HG02840 (cell line): ENCODE measurements around the gene CCDC183.
"Not testable (repeated sequence)": the region's sequence is repeated elsewhere in the genome, so short reads cannot be mapped to it uniquely, and the experiment has no call there.

Experiments used
- ATAC-seq: cut with Tn5 transposase; IDR thresholded peaks from one replicate; pipeline ENCODE4 v1.9.1; 2021; ENCODE audit warnings: mild to moderate bottlenecking, moderate library complexity, moderate number of reproducible peaks; ENCODE audit not compliant: unreplicated experiment, low FRiP score

CCDC183 gene

DNA sequence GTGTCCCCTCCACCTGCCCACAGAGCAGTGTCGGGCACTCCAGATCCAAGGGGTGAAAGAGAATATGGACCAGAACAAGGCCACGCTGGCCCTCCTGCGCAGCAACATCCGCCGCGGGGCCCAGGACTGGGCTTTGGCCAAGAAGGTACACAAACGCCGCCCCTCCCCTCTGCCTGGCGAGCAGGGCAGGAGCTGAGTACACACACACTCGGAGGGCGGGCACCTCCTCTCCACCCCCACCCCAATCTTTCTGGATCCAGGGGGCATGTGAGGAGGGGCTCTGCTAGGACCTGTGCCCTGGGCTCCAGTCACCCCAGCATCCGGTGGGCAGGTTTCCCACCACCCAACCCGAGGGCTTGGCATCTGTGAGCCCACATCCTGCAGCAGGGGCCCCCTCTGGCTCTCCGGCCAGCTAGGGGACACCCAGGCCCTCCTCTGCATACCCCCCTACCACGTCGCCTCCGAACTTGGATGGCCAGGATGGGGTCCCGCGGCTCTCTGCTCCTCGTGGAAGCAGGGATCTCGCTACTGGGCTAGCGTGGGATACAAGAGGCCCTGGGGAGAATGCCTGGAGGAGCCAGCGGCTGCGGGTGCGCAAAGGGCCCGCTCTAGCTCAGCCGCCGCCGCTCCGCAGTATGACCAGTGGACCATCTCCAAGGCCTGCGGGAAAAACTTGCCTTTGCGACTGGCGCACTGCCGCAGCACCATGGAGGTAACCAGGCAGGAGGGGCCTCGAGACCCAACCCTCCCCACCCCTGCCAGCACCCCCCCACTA, 3.1 kb downstream of the CCDC183 start:
- no peak for ATAC-seq

DNA sequence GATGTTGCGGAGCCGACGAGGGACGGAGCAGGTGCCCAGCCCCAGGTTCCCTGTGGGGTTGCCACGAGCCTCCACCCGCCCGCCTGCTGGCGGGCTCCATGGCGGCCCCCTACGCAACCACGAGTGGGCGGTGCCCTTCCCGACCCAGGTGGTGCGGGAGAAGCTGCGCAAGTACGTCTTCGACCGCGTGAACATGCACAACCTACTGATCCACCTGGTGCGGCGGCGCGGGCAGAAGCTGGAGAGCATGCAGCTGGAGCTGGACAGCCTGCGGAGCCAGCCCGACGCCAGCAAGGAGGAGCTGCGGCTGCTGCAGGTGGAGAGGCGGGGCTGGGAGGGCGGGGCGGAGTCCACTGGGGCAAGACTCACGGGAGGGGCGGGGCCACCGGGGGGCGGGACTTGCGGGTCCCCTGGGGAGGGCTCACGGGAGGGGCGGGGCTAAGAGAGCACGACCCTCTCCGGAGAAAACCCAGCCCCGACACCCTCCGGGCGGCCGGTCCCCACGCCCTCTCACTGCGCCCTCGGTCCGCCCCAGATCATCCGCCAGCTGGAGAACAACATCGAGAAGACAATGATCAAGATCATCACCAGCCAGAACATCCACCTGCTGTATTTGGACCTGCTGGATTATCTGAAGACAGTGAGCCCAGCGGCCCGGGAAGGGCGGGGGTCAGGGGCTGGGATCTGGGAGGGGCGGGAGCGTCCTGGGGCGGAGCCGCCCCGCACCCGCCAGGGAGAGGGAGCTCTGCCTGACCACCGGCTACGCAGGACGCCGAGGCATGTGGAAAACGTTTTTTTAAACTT, 3.9 kb downstream of the CCDC183 start:
- ATAC-seq, result no peak

DNA sequence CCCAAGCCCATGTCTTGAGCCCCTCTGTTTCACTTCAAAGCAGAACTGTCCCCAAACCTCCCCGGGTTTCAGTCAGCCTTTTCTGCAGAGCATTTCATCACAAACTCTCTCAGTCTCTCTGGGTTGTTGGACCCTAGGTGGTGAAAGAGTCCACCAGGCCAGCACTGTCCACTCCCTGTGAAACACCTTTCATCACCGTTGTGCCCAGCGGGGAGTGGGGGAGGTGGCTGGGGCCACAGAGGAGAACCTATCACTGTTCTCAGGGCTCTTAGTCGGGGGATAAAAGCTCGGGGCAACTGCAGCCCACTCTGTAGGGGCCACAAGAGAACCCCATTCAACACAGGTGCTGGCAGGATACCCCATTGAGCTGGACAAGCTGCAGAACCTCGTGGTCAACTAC, 6.2 kb downstream of the CCDC183 start:
- ATAC-seq, result no peak

DNA sequence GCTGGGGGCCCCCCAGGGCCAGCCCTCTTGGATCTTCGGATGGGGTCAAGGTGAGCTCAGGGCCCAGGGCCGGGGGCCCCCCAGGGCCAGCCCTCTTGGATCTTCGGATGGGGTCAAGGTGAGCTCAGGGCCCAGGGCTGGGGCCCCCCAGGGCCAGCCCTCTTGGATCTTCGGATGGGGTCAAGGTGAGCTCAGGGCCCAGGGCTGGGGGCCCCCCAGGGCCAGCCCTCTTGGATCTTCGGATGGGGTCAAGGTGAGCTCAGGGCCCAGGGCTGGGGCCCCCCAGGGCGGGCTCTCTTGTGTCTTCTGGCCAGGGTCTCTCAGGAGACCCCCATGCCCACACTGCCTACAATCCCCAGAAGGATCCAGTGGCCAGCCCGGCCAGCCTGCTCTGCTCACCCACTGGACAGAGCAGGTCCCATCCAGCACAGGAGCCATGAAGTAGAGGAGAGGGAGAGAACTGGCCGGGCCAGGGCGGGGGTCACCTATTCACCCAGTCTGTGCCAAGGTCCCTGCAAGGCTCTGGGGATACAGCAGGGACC, 6.9 kb downstream of the CCDC183 start:
- ATAC-seq, result not testable (repeated sequence)

DNA sequence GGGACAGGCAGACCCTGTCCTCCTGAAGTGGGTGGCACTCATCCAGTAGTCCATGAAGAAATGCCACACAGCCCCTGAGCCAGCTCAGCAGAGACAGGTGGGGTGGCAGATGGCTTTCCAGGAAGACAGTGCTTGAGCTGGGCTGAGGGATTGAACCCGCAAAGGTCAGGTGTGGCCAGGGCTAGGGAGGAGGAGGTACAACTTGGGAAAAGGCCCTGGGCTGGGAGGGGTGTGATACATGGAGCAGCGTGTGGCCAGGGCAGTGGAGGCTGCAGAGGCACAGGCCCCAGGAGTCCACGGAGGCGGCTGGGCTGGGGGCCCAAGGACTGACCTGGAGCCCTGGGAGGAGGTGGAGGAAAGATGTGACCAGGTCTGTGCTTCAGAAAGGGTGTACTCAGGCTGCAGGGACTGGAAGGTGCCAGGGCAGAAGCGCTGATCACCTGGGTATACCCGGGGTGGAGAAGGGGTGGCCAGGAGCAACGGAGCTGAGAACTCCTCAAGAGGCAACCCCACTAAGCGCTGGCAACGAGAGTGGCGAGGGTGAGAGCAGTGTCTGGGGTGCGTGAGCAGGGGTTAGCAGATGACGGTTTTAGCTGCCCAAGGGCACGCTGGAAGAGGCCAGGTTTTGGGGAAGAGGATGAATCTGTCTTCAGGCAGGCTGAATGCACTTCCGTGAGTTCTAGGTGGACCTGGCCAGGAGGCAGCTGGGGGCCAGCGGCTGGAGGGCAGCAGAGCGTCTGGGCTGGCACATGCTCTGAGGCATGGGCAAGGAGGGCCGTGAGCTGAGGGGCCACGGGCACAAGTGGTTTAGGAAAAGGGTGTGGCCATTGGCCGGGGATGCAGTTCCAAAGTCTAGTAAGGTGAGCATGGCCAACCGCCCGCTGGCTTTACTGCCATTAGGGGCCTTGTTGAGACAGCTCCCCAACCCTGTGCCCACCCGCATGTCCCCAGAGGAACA, 7.7 kb downstream of the CCDC183 start:
- ATAC-seq, result no peak

DNA sequence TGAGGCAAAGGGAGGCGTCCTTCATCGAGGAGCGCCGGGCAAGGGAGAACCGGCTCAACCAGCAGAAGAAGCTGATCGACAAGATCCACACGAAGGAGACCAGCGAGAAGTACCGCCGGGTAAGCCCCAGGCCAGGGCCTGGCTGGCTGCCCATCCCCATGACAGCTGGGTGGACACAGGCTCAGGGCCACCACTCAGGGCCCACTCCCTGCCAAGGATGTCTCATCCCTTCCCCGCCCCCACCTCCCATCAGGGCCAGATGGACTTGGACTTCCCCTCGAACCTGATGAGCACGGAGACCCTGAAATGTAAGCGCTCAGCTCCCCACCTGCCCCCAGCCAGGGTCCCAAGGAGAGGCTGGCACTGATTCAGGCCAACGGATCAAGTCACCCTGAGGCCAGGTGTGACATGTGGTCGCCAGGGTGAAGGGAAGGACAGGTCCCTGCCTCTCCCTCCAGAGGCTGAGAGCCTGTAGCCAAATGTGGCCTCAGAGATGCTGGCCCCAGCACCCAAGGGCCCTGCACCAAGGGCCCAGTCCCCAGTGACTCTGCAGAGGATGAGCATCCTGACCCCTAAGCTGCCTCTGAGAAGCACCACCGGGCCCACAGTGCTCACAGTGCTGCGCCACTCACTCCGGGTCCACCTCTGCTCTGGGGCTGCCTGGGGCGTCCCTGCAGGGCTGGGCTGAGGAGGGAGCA, 8.5 kb downstream of the CCDC183 start:
- ATAC-seq, result no peak

DNA sequence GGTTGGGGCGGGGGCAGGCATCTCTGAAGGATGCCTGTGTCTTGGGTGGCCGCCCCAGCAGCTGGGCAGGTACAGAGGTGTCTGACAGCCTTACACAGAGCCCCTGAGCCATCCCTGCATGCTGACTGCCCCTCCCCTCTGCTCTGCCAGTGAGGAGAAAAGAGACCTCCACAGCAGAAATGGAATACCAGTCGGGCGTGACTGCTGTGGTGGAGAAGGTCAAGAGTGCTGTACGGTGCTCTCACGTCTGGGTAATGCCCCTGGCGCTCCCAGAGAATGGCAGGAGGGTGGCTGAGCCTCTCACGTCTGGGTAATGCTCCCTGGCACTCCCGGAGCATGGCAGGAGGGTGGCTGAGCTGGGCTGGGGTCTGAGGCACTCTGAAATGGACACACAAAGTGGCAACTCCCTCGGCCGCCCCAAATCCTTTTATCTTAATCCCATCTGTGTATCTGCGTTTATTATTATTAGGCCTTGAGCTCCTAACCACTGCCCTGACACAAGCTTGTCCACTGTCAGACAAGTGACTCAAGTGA, 9.1 kb downstream of the CCDC183 start:
- ATAC-seq, result no peak

DNA sequence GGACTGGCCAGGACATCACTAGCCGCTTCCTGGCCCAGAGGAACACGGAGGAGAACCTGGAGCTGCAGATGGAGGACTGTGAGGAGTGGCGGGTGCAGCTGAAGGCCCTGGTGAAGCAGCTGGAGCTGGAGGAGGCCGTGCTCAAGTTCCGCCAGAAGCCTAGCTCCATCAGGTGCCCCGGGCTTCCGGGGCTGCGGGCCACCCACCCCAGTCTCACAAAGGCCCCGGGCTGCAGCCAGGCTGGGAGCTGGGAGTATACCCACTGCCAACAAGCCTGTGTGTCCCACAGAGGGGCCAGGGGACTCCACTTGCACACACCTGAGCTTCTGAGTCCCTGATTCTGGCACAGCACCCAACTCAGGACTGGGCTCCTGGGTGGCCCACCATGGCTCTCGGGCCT, 9.9 kb downstream of the CCDC183 start:
- ATAC-seq, result no peak

DNA sequence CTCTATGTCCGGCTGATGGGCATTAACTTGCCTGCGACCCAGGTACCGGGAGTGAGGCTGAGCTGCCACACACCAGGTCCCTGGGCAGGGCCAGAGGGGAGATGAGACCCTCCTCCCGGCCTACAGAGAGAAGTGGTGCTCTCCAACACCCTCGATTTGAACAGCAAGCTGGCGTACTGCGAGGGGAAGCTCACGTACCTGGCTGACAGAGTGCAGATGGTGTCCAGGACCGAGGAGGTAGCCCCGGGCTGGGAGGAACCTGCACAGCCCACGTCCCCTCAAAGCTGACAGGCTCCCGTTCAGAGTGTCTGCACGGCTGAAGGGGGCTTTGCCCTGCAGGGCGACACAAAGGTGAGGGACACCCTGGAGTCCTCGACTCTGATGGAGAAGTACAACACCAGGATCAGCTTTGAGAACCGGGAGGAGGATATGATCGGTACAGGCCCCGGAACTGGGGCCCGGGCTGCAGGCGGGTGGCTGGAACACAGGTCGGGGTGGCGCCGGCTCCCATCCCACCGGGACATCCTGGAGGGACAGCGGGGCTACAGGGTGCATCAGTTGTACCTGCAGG, 10.6 kb downstream of the CCDC183 start:
- no peak for ATAC-seq

DNA sequence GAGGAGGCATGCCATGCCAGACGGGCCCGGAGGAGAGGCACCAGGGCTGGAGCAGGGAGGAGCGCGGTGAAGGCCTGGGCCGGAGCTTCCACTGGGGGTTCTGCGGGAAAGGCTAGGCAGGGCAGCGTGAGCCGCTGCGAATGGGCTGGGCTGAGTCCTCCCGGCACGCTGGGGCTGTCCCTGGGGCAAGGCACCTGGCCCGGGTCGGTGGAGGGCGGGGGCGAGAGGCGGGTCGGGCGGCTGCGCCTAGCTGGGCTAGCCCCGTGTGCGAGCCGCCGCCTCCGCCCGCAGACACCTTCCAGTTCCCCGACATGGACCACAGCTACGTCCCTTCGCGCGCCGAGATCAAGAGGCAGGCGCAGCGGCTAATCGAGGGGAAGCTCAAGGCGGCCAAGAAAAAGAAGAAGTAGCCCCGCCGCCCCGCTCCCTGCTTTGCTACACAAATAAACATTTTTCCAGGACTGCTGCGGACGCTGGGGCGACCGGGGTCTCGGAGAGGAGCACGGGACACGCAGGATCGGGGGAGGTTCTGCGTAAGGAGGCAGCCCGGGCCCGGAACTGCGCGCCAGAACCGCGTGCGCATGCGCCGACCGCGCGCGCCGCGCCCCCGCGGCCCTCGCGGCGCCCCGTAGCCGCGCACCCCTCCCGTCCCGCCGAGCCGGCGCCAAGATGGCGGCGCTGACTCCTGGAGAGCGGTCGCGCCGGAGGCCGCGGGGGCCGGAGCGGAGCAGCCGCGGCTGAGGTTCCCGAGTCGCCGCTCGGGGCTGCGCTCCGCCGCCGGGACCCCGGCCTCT, 11.3 kb downstream of the CCDC183 start, which contains the start of gene RABL6:
TSS of gene RABL6 (plus strand) at position 668 of the 794 bp plus-strand sequence. CDS start 249 bp downstream, outside the sequence.
- peak; percentile 75 for ATAC-seq

DNA sequence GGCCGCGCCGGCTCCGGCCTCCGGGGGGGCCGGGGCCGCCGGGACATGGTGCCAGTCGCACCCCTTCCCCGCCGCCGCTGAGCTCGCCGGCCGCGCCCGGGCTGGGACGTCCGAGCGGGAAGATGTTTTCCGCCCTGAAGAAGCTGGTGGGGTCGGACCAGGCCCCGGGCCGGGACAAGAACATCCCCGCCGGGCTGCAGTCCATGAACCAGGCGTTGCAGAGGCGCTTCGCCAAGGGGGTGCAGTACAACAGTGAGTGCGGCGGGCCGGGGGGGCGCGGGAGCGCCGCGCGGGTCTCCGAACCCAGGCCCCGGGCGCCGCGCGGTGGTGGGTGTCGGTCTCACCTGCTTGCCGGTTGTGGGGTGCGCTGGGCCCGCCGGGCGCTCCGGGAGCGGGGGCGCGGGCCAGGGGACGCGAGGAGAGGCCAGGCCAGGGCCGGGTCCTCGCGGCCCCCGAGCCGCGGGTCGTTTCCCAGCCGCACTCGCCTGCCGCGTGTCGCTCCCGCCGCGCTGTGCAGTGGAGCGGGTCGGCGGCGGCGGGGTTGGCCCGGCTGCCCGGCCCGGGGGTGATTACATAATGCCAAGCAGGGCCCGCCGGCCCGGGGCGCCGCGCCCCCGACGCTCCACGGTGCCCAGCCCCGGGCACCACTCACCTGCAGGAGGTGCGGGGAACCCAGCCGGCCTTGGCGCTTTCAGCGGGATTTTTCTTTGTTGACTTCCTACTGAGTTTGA, 12.1 kb downstream of the CCDC183 start:
- peak; percentile 40 for ATAC-seq

DNA sequence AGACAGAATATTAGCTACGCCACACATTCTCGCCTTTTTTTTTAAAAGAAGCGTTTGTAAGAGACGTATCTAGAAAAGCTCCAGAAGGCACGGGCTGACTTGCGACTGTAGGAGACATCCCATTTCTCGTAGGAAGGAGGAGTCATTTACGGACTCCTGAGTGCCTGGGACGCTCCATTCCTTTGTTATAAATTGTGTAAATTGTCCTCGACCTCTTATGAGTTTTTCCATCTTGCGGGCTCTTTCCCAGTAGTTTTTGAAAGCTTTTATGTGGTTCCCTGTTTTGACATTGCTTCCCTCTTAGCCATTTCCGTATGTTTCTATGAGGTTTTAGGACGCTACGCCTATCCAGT, 12.6 kb downstream of the CCDC183 start:
- no peak for ATAC-seq

DNA sequence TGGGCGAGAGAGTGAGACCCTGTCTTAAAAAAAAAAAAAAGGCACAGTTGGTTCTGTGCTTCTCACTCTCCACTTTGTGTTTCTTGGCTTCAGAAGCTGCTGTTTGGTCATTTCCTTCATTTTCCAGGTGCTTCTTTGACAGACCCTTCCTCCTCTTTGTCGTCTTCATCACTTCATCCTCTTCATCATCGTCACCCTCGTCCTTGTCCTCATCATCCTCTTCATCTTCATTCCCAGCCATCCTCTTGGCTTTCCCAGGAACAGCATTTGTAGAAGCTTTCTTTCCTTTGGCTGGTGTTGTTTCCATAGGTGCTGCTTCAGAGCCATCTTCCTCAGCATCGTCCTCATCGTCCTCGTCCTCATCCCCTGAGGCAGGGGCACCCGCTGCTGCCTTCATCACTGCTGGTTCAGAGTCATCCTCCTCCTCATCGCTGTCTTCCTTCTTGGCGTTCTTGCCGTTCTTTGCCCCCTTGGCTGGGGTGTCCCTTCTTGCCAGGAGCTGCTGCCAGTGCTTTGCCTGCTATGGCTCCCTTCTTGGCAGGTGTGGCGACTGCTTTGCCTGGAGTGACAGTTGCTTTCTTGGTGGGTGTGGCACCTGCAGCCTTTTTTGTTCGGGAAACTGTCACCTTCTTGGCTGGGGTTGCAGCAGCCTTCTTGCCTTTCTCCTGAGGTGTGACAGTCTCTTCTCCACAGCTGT, 18.7 kb downstream of the CCDC183 start:
- no peak for ATAC-seq

DNA sequence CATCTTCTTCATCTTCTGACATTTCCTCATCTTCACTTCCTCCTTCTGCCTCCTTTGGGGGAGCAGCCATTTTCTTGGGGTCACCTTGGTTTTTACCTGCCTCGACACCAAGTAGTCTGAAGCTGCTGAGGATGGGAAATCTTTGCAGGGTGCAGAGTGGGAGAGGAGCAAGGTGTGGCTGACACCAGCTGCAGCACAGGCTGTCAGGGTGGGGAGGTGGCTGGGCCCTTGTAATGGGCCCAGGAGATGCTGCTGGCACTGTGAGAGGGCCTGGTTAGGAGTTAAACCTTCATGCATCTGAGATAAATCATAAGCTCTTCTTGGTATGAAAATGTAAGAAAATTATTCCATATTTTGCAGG, 19.3 kb downstream of the CCDC183 start:
- no peak for ATAC-seq

DNA sequence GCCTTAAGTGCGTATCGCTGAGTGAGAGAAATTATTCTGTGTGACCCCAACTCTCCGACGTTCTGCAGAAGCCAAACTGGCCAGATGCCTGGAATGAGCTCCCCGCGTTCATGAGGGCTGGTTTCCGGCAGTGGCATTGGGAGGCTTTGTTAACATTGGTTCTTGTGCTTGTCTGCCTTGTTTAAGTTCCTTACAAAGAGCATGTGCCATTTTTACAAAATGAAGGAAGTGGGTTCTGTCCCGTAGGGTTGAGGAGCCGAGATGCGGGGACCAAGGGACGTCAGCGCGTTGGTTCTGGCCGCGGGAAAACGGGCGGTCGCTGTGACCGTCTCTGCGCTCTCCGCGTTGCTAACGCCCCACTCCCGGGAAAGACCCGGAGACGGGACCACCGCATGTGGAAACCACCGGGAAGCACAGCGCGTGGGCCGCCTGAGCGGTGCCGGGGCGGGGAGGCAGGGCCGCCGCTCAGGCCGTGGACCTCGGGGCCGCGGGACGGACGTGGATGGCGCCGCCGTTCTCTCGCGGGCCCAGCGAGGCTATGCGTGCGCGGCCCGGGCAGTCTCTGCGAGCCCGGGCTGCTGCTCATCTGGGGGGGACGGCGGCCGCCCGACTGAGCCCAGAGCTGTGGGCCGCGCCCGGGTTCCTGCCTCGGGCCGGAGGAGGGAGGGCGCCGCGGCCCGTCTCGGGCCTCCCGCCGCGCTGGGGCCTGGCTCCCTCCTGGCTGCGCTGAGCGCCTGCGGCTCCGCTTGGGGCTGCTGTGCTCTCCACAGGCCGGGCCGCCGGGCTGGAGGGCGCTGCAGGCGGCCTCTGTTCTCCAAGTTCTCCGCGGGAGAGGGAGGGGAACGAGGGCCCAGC, 25.1 kb downstream of the CCDC183 start:
- ATAC-seq, result no peak

DNA sequence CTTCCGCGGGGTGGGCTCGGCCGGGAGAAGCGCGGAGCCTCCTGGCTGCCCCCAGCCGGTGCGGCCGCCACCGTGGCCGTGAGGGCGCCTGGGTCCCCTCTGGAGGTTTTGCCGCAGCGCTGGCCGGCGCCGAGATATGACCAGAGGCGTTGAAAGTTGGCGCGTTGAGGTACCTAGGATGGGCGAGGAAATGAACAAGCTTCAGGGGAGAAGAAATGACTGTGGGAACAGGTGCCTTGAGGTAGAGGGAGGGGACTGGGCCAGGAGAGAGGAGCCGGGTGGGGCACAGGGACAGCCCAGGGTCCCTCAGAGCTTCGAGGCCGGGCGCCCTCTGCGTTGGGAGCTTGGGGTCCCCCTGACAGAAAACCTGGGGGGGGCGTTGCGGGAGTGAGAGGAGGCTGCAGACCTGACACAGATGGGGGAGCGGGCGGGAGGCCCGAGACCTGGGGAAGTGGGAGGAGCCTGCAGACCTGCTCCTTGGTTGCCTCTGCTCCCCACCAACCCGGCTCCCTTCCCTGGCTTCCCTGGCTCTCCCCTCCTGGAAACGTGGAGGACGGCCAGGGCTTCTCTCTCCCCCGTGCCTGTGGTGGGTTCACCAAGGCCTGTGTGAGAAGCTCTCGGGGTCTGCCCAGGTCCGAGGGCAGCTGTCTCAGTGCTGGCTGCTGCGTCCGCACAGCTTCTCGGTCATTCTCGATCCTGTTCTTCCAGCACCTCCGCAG, 25.8 kb downstream of the CCDC183 start:
- ATAC-seq, result no peak
